ENCODE measurements around the gene GRAMD1B.

- TF ChIP-seq CTCF (IDR thresholded peaks at IDR 0.05; ENCODE audit: low read depth, low read length, poor library complexity, severe bottlenecking): no peak
- TF ChIP-seq EZH2phosphoT487 (IDR thresholded peaks at IDR 0.05; ENCODE audit: borderline replicate concordance, low read length): no peak
Measured at GRCh38 chr11:123425367-123425766, 4.7 kb upstream of the GRAMD1B start.

Data from DOHH2 (cell line).